Adrenal gland (tissue), 12 donors: ENCODE results near the gene ATP13A1. TPM values are rescaled to one million over a fixed set of nuclear protein-coding genes. Genes with fewer than 3 reads are reported as not detected.
"Not testable (repeated sequence)": the region's sequence is repeated elsewhere in the genome, so short reads cannot be mapped to it uniquely, and the experiment has no call there.

Source experiments
- DNase-seq, 7 donors: peaks; one replicate each; pipeline ENCODE4 v3.0.0-alpha.2; 2019 to 2020
- H3K27ac ChIP-seq, 5 donors: fragments of 200-600 bp; sonication (generic) in 4 of 5; 1 replicate in 3 of 5; 2 replicates in 2 of 5; pipeline versions ENCODE4 v1.5.1 to v1.8.0; 2016 to 2020; ENCODE audit warnings: mild to moderate bottlenecking in 1 of 5
- H3K27me3 ChIP-seq: fragments of 200-600 bp; 2 replicates; pipeline ENCODE4 v1.8.0; 2021
- H3K36me3 ChIP-seq, 2 donors: fragments of 200-600 bp; replicated peaks in 1 of 2; 1 replicate in 1 of 2; 2 replicates in 1 of 2; pipeline versions ENCODE4 v1.5.1 to v1.8.0; 2018 to 2022
- H3K4me1 ChIP-seq, 2 donors: fragments of 200-600 bp; replicated peaks in 1 of 2; 1 replicate in 1 of 2; 2 replicates in 1 of 2; pipeline versions ENCODE4 v1.5.1 to v1.8.0; 2018 to 2021
- H3K4me3 ChIP-seq, 4 donors: fragments of 200-600 bp; sonication (generic) in 3 of 4; one replicate each; pipeline ENCODE4 v1.5.1; 2016 to 2018
- H3K9me3 ChIP-seq, 3 donors: fragments of 200-600 bp; sonication (generic) in 1 of 3; replicated peaks in 1 of 3; 1 replicate in 2 of 3; 2 replicates in 1 of 3; pipeline versions ENCODE4 v1.5.1 to v1.8.0; 2016 to 2021
- POLR2A ChIP-seq, 2 donors: fragments of 450-650 bp; IDR thresholded peaks; one replicate each; pipeline ENCODE4 v1.6.1; 2017; ENCODE audit warnings: antibody characterized with exemption in 2 of 2, mild to moderate bottlenecking in 2 of 2, moderate library complexity in 1 of 2
- WGBS, 4 donors: extraction: QIAGEN DNeasy Blood & Tissue Kit in 2 of 4; methylation state at CpG; one replicate each; pipeline versions ENCODE4 v1.1.5 to v1.1.7; 2013 to 2017; 5-methylcytosine and 5-hydroxymethylcytosine counted together
- intact Hi-C, 2 donors: fragments of 100-400 bp; cut with DNase I; formaldehyde crosslinking; loops; one replicate each; pipeline versions ENCODE4 v1.14.1 to v1.15.0; 2022 to 2023
- polyA plus RNA-seq, 3 donors: library from polyadenylated mRNA; stranded (reverse); fragments of 200-250 nt in 2 of 3; fragments of 350-450 nt in 1 of 3; fragmentation: Illumina TruSeq in 1 of 3; extraction: RNeasy Lipid Tissue Mini Kit (QIAGEN cat#74804) in 1 of 3; gene quantifications; one replicate each; pipeline ENCODE4 v1.2.3, GENCODE V29; 2013 to 2014
- total RNA-seq, 9 donors: library from RNA; depleted of rRNA in 4 of 9; stranded (reverse); fragments of >200 nt in 4 of 9; fragments of 120-200 nt in 1 of 9; fragmentation: NEBNext Ultra II Directional in 1 of 9; extraction: Animal tissue kit (Norgen Biotek cat#: 25700) in 1 of 9; gene quantifications; one replicate each; pipeline versions ENCODE4 v1.1.0 to v1.2.4, GENCODE V29; 2013 to 2023
- TF ChIP-seq, protein P1 (sequence below), 6 experiments: fragments of 450-650 bp in 4 of 6; fragments of 200-600 bp in 2 of 6; sonication (generic) in 1 of 6; IDR thresholded peaks; 1 replicate in 5 of 6; 2 replicates in 1 of 6; pipeline versions ENCODE4 v1.5.1 to v1.8.0; 2016 to 2021; ENCODE audit warnings: antibody characterized with exemption in 6 of 6, mild to moderate bottlenecking in 2 of 6, moderate library complexity in 1 of 6
- donor health status: healthy with polysubstance abuse.
- donor health status: Bipolar disorder and iron deficiency.
- donor health status: DM: yes; HTN: yes; CAD: no.
- donor health status: DM: no; HTN: no; CAD: no.
- donor health status: DM: no; HTN: no; CAD: no.
- donor health status: DM: yes; HTN: yes; CAD: no.

Gene ATP13A1
- total and polyA plus RNA-seq, 12 donors, result 18.7 to 195 (median 90.9) TPM

DNA sequence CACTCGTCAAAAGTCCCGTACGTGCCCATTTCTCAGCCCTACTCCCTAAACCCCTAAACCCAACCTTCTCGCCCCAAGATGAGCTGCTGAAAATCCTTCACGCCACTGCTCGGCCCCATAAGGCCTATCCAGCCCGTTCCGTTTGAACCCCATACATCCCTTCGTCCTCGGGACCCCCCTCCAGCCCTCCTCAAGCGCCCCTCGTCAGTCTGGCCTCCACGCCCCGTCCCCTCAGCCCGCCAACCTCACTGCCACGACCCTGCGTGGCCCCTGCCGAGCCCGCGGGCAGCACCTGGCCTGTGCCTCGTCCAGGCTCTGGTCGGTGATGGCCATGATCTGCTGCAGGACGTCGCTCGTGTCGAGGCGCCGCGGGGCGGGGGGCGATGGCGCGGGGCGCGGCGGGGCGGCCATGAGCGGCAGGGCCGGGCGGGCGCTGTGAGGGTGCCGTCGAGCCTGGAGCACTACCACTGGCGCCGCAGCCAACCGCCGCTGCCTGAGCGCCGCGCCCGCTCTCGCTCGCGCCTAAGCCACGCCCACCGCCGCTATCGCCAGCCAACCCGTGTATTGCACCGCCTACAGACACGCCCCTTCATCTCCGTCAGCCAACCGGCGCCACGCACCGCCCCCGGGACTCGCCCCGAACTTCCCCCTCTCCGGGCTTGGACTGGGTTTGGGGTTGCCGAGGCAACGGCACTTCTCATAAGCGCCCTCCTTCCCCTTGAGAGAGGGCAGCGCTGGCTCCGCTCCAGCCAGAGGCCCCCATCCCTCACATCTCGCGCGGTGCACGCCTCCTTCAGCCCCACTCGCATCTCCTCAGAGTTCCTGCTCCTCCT, 45.0 kb downstream of the ATP13A1 start, which contains the start of gene PBX4:
Gene PBX4, minus strand, starts transcription at position 469 of the 833 bp plus-strand sequence. Its CDS starts 58 bp downstream, at position 411.
- DNase-seq, result peak; percentile 78 to 96 (median 87)
- Histone ChIP-seq H3K4me1 (no peaks in the 10 kb centered on the region), H3K36me3 (no peaks in the 10 kb centered on the region), H3K9me3 (no peaks in the 10 kb centered on the region), H3K27ac (no peak within 1 kb of the TSS), H3K27me3 (peaks cover 6% of the 10 kb centered on the region), H3K4me3 (peak within 1 kb of the TSS in 1 of 4 donors; percentile 35)
- intact Hi-C loops, result no loop called here
- TF ChIP-seq, protein P1, sequence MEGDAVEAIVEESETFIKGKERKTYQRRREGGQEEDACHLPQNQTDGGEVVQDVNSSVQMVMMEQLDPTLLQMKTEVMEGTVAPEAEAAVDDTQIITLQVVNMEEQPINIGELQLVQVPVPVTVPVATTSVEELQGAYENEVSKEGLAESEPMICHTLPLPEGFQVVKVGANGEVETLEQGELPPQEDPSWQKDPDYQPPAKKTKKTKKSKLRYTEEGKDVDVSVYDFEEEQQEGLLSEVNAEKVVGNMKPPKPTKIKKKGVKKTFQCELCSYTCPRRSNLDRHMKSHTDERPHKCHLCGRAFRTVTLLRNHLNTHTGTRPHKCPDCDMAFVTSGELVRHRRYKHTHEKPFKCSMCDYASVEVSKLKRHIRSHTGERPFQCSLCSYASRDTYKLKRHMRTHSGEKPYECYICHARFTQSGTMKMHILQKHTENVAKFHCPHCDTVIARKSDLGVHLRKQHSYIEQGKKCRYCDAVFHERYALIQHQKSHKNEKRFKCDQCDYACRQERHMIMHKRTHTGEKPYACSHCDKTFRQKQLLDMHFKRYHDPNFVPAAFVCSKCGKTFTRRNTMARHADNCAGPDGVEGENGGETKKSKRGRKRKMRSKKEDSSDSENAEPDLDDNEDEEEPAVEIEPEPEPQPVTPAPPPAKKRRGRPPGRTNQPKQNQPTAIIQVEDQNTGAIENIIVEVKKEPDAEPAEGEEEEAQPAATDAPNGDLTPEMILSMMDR (IDR thresholded peaks at IDR 0.05), result no peak
- TF ChIP-seq POLR2A (IDR thresholded peaks at IDR 0.05), result no peak
- 6 to 20% (median 11%) methylated on average over 24 to 80 of the region's 80 CpGs for WGBS, 4 donors

DNA sequence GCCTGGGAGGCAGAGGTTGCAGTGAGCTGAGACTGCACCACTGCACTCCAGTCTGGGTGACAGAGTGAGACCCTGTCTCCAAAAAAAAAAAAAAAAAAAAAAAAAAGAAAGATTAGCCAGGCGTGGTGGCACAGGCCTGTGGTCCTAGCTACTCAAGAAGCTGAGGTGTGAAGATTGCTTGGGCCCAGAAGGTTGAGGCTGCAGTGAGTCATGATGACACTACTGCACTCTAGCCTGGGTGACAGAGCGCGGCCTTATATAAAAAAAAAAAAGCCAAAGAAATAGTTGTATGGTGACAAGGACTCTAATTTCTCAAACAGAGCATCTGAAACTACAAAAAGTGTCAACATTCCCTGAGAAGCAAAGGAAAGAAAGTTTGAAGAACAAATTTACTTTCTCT, 48.4 kb downstream of the ATP13A1 start:
- no peak for DNase-seq
- Histone ChIP-seq H3K4me1 (no peaks in the 10 kb centered on the region), H3K9me3 (no peaks in the 10 kb centered on the region), H3K27me3 (peaks cover 6% of the 10 kb centered on the region), H3K27ac (no peak overlapping the region), H3K36me3 (no peaks in the 10 kb centered on the region), H3K4me3 (no peak overlapping the region)
- intact Hi-C loops, result no loop called here
- WGBS, 4 donors, result 82 to 89% (median 86%) methylated on average over 3 of the region's 3 CpGs
- TF ChIP-seq, protein P1 (IDR thresholded peaks at IDR 0.05), result no peak
- TF ChIP-seq POLR2A (IDR thresholded peaks at IDR 0.05), result no peak

DNA sequence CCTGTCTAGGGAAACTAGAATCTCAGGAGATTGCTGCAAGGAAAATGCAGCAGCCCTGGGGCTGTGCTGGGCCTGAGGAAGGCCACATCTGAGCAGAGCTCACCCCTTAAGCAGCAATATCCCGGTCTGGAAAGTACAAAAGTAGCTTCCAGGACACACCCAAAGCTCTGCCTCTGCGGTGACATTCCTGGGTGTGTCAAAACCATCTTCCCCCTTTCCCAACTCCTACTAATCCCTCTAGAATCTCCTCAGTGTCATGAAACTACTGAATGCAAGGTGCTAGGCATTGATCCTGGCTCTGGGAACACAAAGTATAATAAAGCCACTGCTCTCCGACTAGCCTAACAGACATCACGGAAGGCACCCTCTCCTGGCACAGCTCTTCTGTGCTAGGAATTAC, 50.0 kb downstream of the ATP13A1 start:
- DNase-seq, result no peak
- Histone ChIP-seq H3K36me3 (no peaks in the 10 kb centered on the region), H3K27me3 (peaks cover 6% of the 10 kb centered on the region), H3K27ac (no peak overlapping the region), H3K4me1 (no peaks in the 10 kb centered on the region), H3K9me3 (no peaks in the 10 kb centered on the region), H3K4me3 (no peak overlapping the region)
- 81 to 88% (median 84%) methylated on average over 4 of the region's 4 CpGs for WGBS, 4 donors
- intact Hi-C loops, result no loop called here
- no peak for TF ChIP-seq POLR2A (IDR thresholded peaks at IDR 0.05)
- TF ChIP-seq, protein P1 (IDR thresholded peaks at IDR 0.05), result no peak

DNA sequence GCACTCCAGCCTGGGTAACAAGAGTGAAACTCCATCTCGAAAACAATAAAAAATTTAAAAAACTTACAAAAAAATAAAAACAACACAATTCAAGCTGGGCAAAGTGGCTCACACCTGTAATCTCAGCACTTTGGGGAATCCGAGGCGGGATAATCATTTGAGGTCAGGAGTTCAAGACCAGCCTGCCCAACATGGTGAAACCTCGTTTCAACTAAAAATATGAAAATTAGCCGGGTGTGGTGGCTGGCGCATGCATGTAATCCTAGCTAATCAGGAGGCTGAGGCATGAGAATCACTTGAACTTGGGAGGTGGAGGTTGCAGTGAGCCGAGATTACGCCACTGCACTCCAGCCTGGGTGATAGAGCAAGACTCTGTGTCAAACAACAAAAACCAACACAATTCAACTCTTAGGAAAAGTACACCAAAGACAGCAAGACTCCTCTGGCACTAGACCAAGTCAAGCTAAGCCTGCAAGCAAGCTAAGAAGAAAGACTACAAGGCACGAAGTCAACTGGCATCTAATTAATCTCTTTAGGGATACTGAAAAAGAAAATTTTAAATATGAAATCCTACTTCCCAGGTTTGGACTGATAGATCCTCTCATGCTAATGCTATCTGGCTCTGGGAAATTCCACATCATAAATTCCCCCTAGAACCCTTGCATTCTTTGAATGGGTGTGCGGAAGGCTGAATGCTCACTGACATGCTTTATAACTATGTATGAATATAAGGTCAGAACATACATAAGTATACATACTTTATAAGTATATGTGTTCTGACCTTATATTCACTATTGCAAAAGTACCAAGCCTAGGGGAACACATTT, 52.9 kb downstream of the ATP13A1 start:
- H3K9me3 ChIP-seq, result no peaks in the 10 kb centered on the region
- 78 to 87% (median 86%) methylated on average over 10 of the region's 10 CpGs for WGBS, 4 donors
- H3K4me1 ChIP-seq, result no peaks in the 10 kb centered on the region
- no peak for DNase-seq
- TF ChIP-seq, protein P1 (IDR thresholded peaks at IDR 0.05), result no peak
- no peak for TF ChIP-seq POLR2A (IDR thresholded peaks at IDR 0.05)
- no peaks in the 10 kb centered on the region for H3K27me3 ChIP-seq
- no peak overlapping the region for H3K27ac ChIP-seq
- H3K36me3 ChIP-seq, result no peaks in the 10 kb centered on the region
- intact Hi-C loops, result no loop called here
- H3K4me3 ChIP-seq, result no peak overlapping the region

DNA sequence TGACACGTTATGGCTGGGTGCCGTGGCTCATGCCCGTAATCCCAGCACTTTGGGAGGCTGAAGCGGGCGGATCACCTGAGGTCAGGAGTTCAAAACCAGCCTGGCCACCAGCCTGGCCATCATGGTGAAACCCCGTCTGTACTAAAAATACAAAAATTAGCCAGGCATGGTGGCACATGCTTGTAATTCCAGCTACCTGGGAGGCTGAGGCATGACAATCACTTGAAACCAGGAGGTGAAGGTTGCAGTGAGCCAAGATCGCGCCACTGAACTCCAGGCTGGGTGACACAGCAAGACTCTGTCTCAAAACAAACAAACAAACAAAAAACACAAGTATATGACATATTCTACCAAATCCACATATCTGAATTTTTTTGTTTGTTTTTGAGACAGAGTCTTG, 56.8 kb downstream of the ATP13A1 start:
- H3K36me3 ChIP-seq, H3K27ac ChIP-seq, DNase-seq, intact Hi-C loops, H3K4me1 ChIP-seq, H3K27me3 ChIP-seq, H3K4me3 ChIP-seq, H3K9me3 ChIP-seq: not testable (repeated sequence)
- WGBS, 4 donors, result 93 to 99% (median 95%) methylated on average over 7 to 8 of the region's 8 CpGs
